Measurements from ENCODE around the gene GZMM. TPM values are rescaled to one million over a fixed set of nuclear protein-coding genes. Genes with fewer than 3 reads are reported as not detected.

The GZMM gene
- polyA plus RNA-seq, 1 of the 3 experiments (the other 2 are of a cell fraction) = not detected

DNA sequence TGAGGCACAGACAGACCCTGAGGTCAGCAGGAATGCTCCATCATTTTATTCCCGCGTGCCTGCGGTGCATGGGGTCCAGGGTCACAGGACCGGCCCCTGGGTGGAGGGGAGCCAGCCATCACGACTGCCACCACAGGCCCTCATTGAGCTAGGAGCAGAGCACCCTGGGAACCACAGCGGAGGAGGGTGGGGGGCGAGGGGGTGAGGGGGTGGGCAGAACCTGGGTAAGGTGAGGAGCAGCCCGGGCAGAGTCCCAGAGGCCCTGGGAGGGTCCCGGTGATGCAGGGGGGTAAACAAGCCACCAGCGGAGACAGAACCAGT lies 48.8 kb upstream of the GZMM start:
- Histone ChIP-seq H3K4me2 (no peak overlapping the region), H3K4me3 (ENCODE audit: low read depth in 2 of 2, low read length in 1 of 2) (no peak overlapping the region), H3K27me3 (ENCODE audit: insufficient read depth) (peaks cover 6% of the 10 kb centered on the region; the same call in 1 of the 2 replicates), H3K9ac (no peak overlapping the region), H2AFZ (ENCODE audit: low read depth) (no peak overlapping the region), H3F3A (replicated peaks; ENCODE audit: insufficient read depth) (peaks cover 9% of the 10 kb centered on the region), H3K79me2 (ENCODE audit: insufficient read depth) (no peaks in the 10 kb centered on the region), H3K27ac (ENCODE audit: low read depth in 2 of 2, low read length in 1 of 2) (no peak overlapping the region), H4K20me1 (ENCODE audit: insufficient read depth) (no peaks in the 10 kb centered on the region), H3K9me2 (no peaks in the 10 kb centered on the region), H3K36me3 (replicated peaks in 1 of 2; ENCODE audit: control insufficient read depth in 1 of 2, insufficient read depth in 2 of 2, low read length in 1 of 2) (no peaks in the 10 kb centered on the region), H3K4me1 (ENCODE audit: control insufficient read depth in 1 of 2, insufficient read depth in 2 of 2, low read depth in 1 of 2, low read length in 1 of 2) (no peaks in the 10 kb centered on the region; a peak in 1 of 4 replicates), H3K9me3 (no peaks in the 10 kb centered on the region)
- no peak for DNase-seq
- TF ChIP-seq RFX5 (IDR thresholded peaks at IDR 0.05; ENCODE audit: low read length) (no peak), RXRA (IDR thresholded peaks at IDR 0.05; ENCODE audit: borderline replicate concordance, low read depth) (no peak)
- TF ChIP-seq, protein P1, sequence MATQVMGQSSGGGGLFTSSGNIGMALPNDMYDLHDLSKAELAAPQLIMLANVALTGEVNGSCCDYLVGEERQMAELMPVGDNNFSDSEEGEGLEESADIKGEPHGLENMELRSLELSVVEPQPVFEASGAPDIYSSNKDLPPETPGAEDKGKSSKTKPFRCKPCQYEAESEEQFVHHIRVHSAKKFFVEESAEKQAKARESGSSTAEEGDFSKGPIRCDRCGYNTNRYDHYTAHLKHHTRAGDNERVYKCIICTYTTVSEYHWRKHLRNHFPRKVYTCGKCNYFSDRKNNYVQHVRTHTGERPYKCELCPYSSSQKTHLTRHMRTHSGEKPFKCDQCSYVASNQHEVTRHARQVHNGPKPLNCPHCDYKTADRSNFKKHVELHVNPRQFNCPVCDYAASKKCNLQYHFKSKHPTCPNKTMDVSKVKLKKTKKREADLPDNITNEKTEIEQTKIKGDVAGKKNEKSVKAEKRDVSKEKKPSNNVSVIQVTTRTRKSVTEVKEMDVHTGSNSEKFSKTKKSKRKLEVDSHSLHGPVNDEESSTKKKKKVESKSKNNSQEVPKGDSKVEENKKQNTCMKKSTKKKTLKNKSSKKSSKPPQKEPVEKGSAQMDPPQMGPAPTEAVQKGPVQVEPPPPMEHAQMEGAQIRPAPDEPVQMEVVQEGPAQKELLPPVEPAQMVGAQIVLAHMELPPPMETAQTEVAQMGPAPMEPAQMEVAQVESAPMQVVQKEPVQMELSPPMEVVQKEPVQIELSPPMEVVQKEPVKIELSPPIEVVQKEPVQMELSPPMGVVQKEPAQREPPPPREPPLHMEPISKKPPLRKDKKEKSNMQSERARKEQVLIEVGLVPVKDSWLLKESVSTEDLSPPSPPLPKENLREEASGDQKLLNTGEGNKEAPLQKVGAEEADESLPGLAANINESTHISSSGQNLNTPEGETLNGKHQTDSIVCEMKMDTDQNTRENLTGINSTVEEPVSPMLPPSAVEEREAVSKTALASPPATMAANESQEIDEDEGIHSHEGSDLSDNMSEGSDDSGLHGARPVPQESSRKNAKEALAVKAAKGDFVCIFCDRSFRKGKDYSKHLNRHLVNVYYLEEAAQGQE (IDR thresholded peaks at IDR 0.05; ENCODE audit: low read depth, low read length) = no peak
- TF ChIP-seq, protein P2, sequence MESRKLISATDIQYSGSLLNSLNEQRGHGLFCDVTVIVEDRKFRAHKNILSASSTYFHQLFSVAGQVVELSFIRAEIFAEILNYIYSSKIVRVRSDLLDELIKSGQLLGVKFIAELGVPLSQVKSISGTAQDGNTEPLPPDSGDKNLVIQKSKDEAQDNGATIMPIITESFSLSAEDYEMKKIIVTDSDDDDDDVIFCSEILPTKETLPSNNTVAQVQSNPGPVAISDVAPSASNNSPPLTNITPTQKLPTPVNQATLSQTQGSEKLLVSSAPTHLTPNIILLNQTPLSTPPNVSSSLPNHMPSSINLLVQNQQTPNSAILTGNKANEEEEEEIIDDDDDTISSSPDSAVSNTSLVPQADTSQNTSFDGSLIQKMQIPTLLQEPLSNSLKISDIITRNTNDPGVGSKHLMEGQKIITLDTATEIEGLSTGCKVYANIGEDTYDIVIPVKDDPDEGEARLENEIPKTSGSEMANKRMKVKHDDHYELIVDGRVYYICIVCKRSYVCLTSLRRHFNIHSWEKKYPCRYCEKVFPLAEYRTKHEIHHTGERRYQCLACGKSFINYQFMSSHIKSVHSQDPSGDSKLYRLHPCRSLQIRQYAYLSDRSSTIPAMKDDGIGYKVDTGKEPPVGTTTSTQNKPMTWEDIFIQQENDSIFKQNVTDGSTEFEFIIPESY (IDR thresholded peaks at IDR 0.05; ENCODE audit: borderline replicate concordance, low read depth) = no peak
- ChIA-PET CTCF (interaction anchor here (0.6 to 4.0 kb wide), 11 partner anchors 10 to 182 kb away, joined by 3 to 31 read pairs (median 3); partner anchors contain the start of gene TPGS1), POLR2A (no interaction called here)
- 45% methylated on average over 10 of the region's 10 CpGs for WGBS (ENCODE audit: low lambda C conversion rate)

DNA sequence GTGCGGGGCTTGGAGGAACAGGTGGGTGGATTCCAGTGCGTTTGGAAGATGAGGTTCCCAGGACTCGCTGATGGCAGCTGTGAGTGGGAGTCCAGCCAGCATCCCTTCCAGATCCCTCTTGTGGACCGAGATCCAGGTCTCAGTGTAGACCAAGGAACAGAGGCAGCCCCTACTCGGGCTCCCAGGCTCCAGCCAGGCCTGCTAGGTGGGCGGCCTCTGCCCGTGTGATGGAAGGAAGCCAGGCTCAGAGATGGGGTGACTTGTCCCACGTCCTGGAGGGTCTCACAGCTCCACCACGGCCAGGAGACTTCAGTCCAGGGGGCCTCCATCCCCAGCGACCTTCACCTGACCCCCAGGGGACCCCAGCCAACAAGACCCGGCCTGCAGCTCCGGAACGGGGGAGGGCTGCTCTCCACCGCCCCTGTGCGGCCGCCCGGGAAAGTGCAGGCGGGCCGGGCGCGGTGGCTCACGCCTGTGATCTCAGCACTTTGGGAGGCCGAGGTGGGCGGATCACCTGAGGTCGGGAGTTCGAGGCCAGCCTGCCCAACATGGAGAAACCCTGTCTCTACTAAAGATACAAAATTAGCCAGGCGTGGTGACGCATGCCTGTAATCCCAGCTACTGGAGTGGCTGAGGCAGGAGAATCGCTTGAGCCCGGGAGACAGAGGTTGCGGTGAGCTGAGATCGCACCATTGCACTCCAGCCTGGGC lies 48.3 kb upstream of the GZMM start:
- DNase-seq = peak; percentile 84
- Histone ChIP-seq H3K9ac (no peak overlapping the region), H3K36me3 (replicated peaks in 1 of 2; ENCODE audit: control insufficient read depth in 1 of 2, insufficient read depth in 2 of 2, low read length in 1 of 2) (no peaks in the 10 kb centered on the region), H3K79me2 (ENCODE audit: insufficient read depth) (no peaks in the 10 kb centered on the region), H3K27me3 (ENCODE audit: insufficient read depth) (peaks cover 6% of the 10 kb centered on the region; the same call in 1 of the 2 replicates), H3K9me2 (no peaks in the 10 kb centered on the region), H3K27ac (ENCODE audit: low read depth in 2 of 2, low read length in 1 of 2) (no peak overlapping the region), H3K9me3 (no peaks in the 10 kb centered on the region), H3K4me1 (ENCODE audit: control insufficient read depth in 1 of 2, insufficient read depth in 2 of 2, low read depth in 1 of 2, low read length in 1 of 2) (no peaks in the 10 kb centered on the region; a peak in 1 of 4 replicates), H4K20me1 (ENCODE audit: insufficient read depth) (no peaks in the 10 kb centered on the region), H3F3A (replicated peaks; ENCODE audit: insufficient read depth) (peaks cover 9% of the 10 kb centered on the region), H3K4me2 (no peak overlapping the region), H3K4me3 (ENCODE audit: low read depth in 2 of 2, low read length in 1 of 2) (peak overlapping the region in 1 of 2 experiments; percentile 49; a peak in 1 of 4 replicates), H2AFZ (ENCODE audit: low read depth) (no peak overlapping the region)
- TF ChIP-seq, protein P3, sequence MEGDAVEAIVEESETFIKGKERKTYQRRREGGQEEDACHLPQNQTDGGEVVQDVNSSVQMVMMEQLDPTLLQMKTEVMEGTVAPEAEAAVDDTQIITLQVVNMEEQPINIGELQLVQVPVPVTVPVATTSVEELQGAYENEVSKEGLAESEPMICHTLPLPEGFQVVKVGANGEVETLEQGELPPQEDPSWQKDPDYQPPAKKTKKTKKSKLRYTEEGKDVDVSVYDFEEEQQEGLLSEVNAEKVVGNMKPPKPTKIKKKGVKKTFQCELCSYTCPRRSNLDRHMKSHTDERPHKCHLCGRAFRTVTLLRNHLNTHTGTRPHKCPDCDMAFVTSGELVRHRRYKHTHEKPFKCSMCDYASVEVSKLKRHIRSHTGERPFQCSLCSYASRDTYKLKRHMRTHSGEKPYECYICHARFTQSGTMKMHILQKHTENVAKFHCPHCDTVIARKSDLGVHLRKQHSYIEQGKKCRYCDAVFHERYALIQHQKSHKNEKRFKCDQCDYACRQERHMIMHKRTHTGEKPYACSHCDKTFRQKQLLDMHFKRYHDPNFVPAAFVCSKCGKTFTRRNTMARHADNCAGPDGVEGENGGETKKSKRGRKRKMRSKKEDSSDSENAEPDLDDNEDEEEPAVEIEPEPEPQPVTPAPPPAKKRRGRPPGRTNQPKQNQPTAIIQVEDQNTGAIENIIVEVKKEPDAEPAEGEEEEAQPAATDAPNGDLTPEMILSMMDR (IDR thresholded peaks at IDR 0.05) = peak; percentile 72
- TF ChIP-seq RAD21 (IDR thresholded peaks at IDR 0.05; ENCODE audit: low read length) (0 out of 2 replicates have a peak, but pooled peaks have one; percentile 14), TEAD4 (IDR thresholded peaks at IDR 0.05; ENCODE audit: borderline replicate concordance, insufficient read depth) (no peak), FOXJ3 (CRISPR knock-in tag; IDR thresholded peaks at IDR 0.05) (no peak), NRF1 (IDR thresholded peaks at IDR 0.05; ENCODE audit: low read depth, low read length) (no peak)
- 36% methylated on average over 20 of the region's 32 CpGs for WGBS (ENCODE audit: low lambda C conversion rate)
- CTCF ChIA-PET = interaction anchor here (0.6 to 4.0 kb wide), 12 partner anchors 9 to 182 kb away, joined by 3 to 31 read pairs (median 4); partner anchors contain the start of gene TPGS1
- POLR2A ChIA-PET = no interaction called here
